ENCODE results near the gene PSPC1. TPM values are rescaled to one million over a fixed set of nuclear protein-coding genes. Genes with fewer than 3 reads are reported as not detected.

Gene PSPC1
- total RNA-seq, 3 donors from 2014 or later = 66.7 to 143 (median 118) TPM

DNA sequence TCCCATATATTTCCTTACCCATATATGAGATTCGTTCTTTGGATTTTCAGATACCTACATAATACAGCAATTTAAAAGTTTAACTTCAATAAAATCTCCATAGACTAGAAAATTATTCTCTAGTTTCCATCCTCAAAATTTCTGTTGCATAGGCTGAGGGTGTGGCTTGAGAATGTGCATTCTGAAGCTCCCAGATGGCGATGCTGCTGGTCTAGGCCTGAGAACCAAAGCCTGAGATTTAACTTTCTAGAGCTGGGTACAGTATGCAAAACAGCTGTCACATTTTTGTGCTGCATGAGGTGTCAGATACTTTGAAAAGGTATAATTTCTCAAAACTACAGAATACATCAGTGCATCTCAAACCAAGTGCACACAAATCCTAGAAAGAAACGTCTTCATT lies 106.6 kb downstream of the PSPC1 start:
- H3K27me3 ChIP-seq = no peaks in the 10 kb centered on the region
- no peaks in the 10 kb centered on the region for H3K9me3 ChIP-seq
- peaks cover 5% of the 10 kb centered on the region for H3K36me3 ChIP-seq
- DNase-seq (ENCODE audit: low spot score in 2 of 2) = no peak
- H3K4me1 ChIP-seq = no peaks in the 10 kb centered on the region
- no peak overlapping the region for H3K27ac ChIP-seq
- intact Hi-C loops (cut with DNase I; ENCODE audit: low total_unique reads) = no loop called here
- TF ChIP-seq POLR2A (IDR thresholded peaks at IDR 0.05) (no peak), CTCF (IDR thresholded peaks at IDR 0.05) (no peak), POLR2AphosphoS5 (IDR thresholded peaks at IDR 0.05) (no peak)
- no peak overlapping the region for H3K4me3 ChIP-seq

GRCh38 chr13:19674898-19675297 lies 107.8 kb downstream of the PSPC1 start:
- TF ChIP-seq CTCF (IDR thresholded peaks at IDR 0.05) (no peak), POLR2AphosphoS5 (IDR thresholded peaks at IDR 0.05) (no peak), POLR2A (IDR thresholded peaks at IDR 0.05) (no peak)
- Histone ChIP-seq H3K36me3 (peaks cover 7% of the 10 kb centered on the region), H3K4me3 (no peak overlapping the region), H3K9me3 (no peaks in the 10 kb centered on the region), H3K4me1 (no peaks in the 10 kb centered on the region), H3K27ac (no peak overlapping the region), H3K27me3 (no peaks in the 10 kb centered on the region)
- intact Hi-C loops (cut with DNase I; ENCODE audit: low total_unique reads) = no loop called here
- DNase-seq (ENCODE audit: low spot score in 2 of 2) = no peak

GRCh38 chr13:19673473-19674430 lies 109.0 kb downstream of the PSPC1 start:
- Histone ChIP-seq H3K36me3 (peaks cover 10% of the 10 kb centered on the region), H3K9me3 (no peaks in the 10 kb centered on the region), H3K4me1 (no peaks in the 10 kb centered on the region), H3K27me3 (no peaks in the 10 kb centered on the region), H3K4me3 (no peak overlapping the region), H3K27ac (no peak overlapping the region)
- no peak for TF ChIP-seq CTCF (IDR thresholded peaks at IDR 0.05)
- intact Hi-C loops (cut with DNase I; ENCODE audit: low total_unique reads) = no loop called here
- no peak for DNase-seq (ENCODE audit: low spot score in 2 of 2)

GRCh38 chr13:19672990-19673389 lies 109.8 kb downstream of the PSPC1 start:
- H3K4me1 ChIP-seq = no peaks in the 10 kb centered on the region
- intact Hi-C loops (cut with DNase I; ENCODE audit: low total_unique reads) = no loop called here
- no peaks in the 10 kb centered on the region for H3K27me3 ChIP-seq
- no peak overlapping the region for H3K27ac ChIP-seq
- TF ChIP-seq POLR2AphosphoS5 (IDR thresholded peaks at IDR 0.05) (no peak), POLR2A (IDR thresholded peaks at IDR 0.05) (no peak), CTCF (IDR thresholded peaks at IDR 0.05) (no peak)
- H3K36me3 ChIP-seq = peaks cover 13% of the 10 kb centered on the region
- no peaks in the 10 kb centered on the region for H3K9me3 ChIP-seq
- DNase-seq (ENCODE audit: low spot score in 2 of 2) = no peak
- no peak overlapping the region for H3K4me3 ChIP-seq

- no peaks in the 10 kb centered on the region for H3K27me3 ChIP-seq
- H3K9me3 ChIP-seq = no peaks in the 10 kb centered on the region
- H3K27ac ChIP-seq = no peak overlapping the region
- TF ChIP-seq CTCF (IDR thresholded peaks at IDR 0.05) (no peak), POLR2A (IDR thresholded peaks at IDR 0.05) (no peak), POLR2AphosphoS5 (IDR thresholded peaks at IDR 0.05) (no peak)
- intact Hi-C loops (cut with DNase I; ENCODE audit: low total_unique reads) = no loop called here
- H3K36me3 ChIP-seq = peaks cover 13% of the 10 kb centered on the region
- no peak for DNase-seq (ENCODE audit: low spot score in 2 of 2)
- H3K4me3 ChIP-seq = no peak overlapping the region
- no peaks in the 10 kb centered on the region for H3K4me1 ChIP-seq
These were observed 112.6 kb downstream of the PSPC1 start for GRCh38 chr13:19670147-19670546.

Data from breast epithelium (tissue), 4 donors.